ENCODE data around the gene PGM1.

DNA sequence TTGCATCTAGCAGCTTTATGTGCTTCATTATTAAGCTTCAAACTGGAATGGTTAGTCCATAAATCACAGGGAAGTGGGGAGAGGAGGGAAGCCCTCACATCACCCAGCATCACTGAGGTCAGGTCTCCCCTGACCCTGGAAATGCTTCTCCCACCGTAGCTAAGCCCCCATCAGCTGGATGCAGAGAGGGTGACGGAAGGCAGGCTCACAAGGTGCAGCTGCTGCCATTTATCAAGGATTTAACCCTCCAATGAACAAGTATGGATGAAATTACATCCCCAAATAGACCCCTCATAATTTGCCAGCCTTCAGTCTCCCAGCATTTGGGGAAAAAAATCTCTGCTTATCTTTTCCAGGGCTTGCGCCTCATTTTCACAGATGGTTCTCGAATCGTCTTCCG, 60.8 kb downstream of the PGM1 start:
- TF ChIP-seq, protein P1, sequence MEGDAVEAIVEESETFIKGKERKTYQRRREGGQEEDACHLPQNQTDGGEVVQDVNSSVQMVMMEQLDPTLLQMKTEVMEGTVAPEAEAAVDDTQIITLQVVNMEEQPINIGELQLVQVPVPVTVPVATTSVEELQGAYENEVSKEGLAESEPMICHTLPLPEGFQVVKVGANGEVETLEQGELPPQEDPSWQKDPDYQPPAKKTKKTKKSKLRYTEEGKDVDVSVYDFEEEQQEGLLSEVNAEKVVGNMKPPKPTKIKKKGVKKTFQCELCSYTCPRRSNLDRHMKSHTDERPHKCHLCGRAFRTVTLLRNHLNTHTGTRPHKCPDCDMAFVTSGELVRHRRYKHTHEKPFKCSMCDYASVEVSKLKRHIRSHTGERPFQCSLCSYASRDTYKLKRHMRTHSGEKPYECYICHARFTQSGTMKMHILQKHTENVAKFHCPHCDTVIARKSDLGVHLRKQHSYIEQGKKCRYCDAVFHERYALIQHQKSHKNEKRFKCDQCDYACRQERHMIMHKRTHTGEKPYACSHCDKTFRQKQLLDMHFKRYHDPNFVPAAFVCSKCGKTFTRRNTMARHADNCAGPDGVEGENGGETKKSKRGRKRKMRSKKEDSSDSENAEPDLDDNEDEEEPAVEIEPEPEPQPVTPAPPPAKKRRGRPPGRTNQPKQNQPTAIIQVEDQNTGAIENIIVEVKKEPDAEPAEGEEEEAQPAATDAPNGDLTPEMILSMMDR (IDR thresholded peaks at IDR 0.05), result no peak
- TF ChIP-seq POLR2AphosphoS5 (IDR thresholded peaks at IDR 0.05), result no peak

Measured in breast epithelium (tissue), 3 donors.